H9 (cell line): ENCODE data around the gene CD47. TPM values are rescaled to one million over a fixed set of nuclear protein-coding genes. Genes with fewer than 3 reads are reported as not detected.

Source experiments
- DNase-seq: peaks from one replicate; pipeline ENCODE4 v3.0.0-alpha.2; 2017
- H2AFZ ChIP-seq: one replicate; pipeline ENCODE4 v1.6.1; 2013; ENCODE audit warnings: mild to moderate bottlenecking, low read length, control low read depth, moderate library complexity
- H2AK5ac ChIP-seq: 2 replicates; pipeline ENCODE4 v1.6.1; 2013; ENCODE audit warnings: low read length, control low read depth, mixed read lengths; ENCODE audit not compliant: insufficient read length
- H2BK120ac ChIP-seq: one replicate; pipeline ENCODE4 v1.6.1; 2013; ENCODE audit warnings: low read depth, mild to moderate bottlenecking, low read length, control low read depth, inconsistent platforms; ENCODE audit not compliant: poor library complexity, severe bottlenecking
- H2BK12ac ChIP-seq: 2 replicates; pipeline ENCODE4 v1.6.1; 2013; ENCODE audit warnings: low read length, control low read depth, mixed read lengths, low read depth; ENCODE audit not compliant: insufficient read length
- H2BK15ac ChIP-seq: 2 replicates; pipeline ENCODE4 v1.6.1; 2013; ENCODE audit warnings: low read depth, low read length, control low read depth
- H2BK20ac ChIP-seq: one replicate; pipeline ENCODE4 v1.6.1; 2013; ENCODE audit warnings: low read depth, mild to moderate bottlenecking, low read length, control low read depth, inconsistent platforms; ENCODE audit not compliant: poor library complexity, severe bottlenecking
- H2BK5ac ChIP-seq: 2 replicates; pipeline ENCODE4 v1.6.1; 2013; ENCODE audit warnings: low read length, control low read depth, mixed read lengths; ENCODE audit not compliant: insufficient read length
- H3K14ac ChIP-seq: 2 replicates; pipeline ENCODE4 v1.6.1; 2013; ENCODE audit warnings: low read length, control low read depth; ENCODE audit not compliant: insufficient read depth
- H3K18ac ChIP-seq: 2 replicates; pipeline ENCODE4 v1.6.1; 2013; ENCODE audit warnings: low read depth, mild to moderate bottlenecking, mixed read lengths, low read length, control low read depth; ENCODE audit not compliant: insufficient read length
- H3K23ac ChIP-seq: 2 replicates; pipeline ENCODE4 v1.6.1; 2013; ENCODE audit warnings: low read length, control low read depth, mixed read lengths, low read depth; ENCODE audit not compliant: insufficient read length
- H3K23me2 ChIP-seq: 2 replicates; pipeline ENCODE4 v1.6.1; 2013; ENCODE audit warnings: low read depth, mild to moderate bottlenecking, mixed read lengths, low read length, control low read depth; ENCODE audit not compliant: insufficient read length, poor library complexity, severe bottlenecking
- H3K27ac ChIP-seq: 2 replicates; pipeline ENCODE4 v1.5.1; 2013; ENCODE audit warnings: low read length, control low read depth, mixed read lengths, low read depth; ENCODE audit not compliant: insufficient read length
- H3K27me3 ChIP-seq: 2 replicates; pipeline ENCODE4 v1.6.1; 2013; ENCODE audit warnings: low read length, control low read depth, inconsistent platforms; ENCODE audit not compliant: insufficient read depth
- H3K4ac ChIP-seq: 2 replicates; pipeline ENCODE4 v1.6.1; 2013; ENCODE audit warnings: low read depth, mild to moderate bottlenecking, control low read depth, inconsistent platforms, low read length, moderate library complexity
- H3K4me1 ChIP-seq: 2 replicates; pipeline ENCODE4 v1.6.1; 2013; ENCODE audit warnings: low read length, control low read depth, inconsistent platforms; ENCODE audit not compliant: insufficient read depth
- H3K4me2 ChIP-seq: 2 replicates; pipeline ENCODE4 v1.6.1; 2013; ENCODE audit warnings: low read length, control low read depth, mixed read lengths; ENCODE audit not compliant: insufficient read length, insufficient read depth
- H3K56ac ChIP-seq: 2 replicates; pipeline ENCODE4 v1.6.1; 2013; ENCODE audit warnings: low read depth, mild to moderate bottlenecking, mixed read lengths, low read length, control low read depth; ENCODE audit not compliant: insufficient read length
- H3K79me1 ChIP-seq: 2 replicates; pipeline ENCODE4 v1.6.1; 2013; ENCODE audit warnings: low read depth, mild to moderate bottlenecking, moderate library complexity, low read length, control low read depth, inconsistent platforms; ENCODE audit not compliant: insufficient read depth, poor library complexity, severe bottlenecking
- H3K79me2 ChIP-seq: 2 replicates; pipeline ENCODE4 v1.6.1; 2013; ENCODE audit warnings: low read length, control low read depth, inconsistent platforms; ENCODE audit not compliant: insufficient read depth
- H3K9ac ChIP-seq: 2 replicates; pipeline ENCODE4 v1.6.1; 2013; ENCODE audit warnings: low read length, control low read depth, mixed read lengths; ENCODE audit not compliant: insufficient read length; ENCODE audit errors: extremely low read depth
- H3K9me3 ChIP-seq: one replicate; pipeline ENCODE4 v1.6.1; 2013; ENCODE audit warnings: low read depth, low read length, inconsistent platforms; ENCODE audit not compliant: control insufficient read depth
- H3T11ph ChIP-seq: one replicate; pipeline ENCODE4 v1.6.1; 2013; ENCODE audit warnings: mild to moderate bottlenecking, low read length, control low read depth, inconsistent platforms
- H4K20me1 ChIP-seq: one replicate; pipeline ENCODE4 v1.6.1; 2013; ENCODE audit not compliant: control insufficient read depth, insufficient read length, insufficient read depth
- H4K5ac ChIP-seq: 2 replicates; pipeline ENCODE4 v1.6.1; 2013; ENCODE audit warnings: low read depth, mild to moderate bottlenecking, mixed read lengths, low read length, control low read depth; ENCODE audit not compliant: insufficient read length
- H4K8ac ChIP-seq: replicated peaks from 2 replicates; pipeline ENCODE4 v1.6.1; 2013; ENCODE audit warnings: low read length, control low read depth, mixed read lengths, low read depth; ENCODE audit not compliant: insufficient read length
- H4K91ac ChIP-seq: 2 replicates; pipeline ENCODE4 v1.6.1; 2013; ENCODE audit warnings: low read depth, mild to moderate bottlenecking, moderate library complexity, mixed read lengths, low read length, control low read depth; ENCODE audit not compliant: insufficient read length
- H3K27ac Mint-ChIP-seq, 3 experiments: 2 replicates in 2 of 3; 3 replicates in 1 of 3; pipeline ENCODE4 v1.8.0; 2020 to 2021; ENCODE audit warnings: mixed read lengths in 3 of 3, mild to moderate bottlenecking in 1 of 3, moderate library complexity in 1 of 3
- H3K27me3 Mint-ChIP-seq: 2 replicates; pipeline ENCODE4 v1.8.0; 2021; ENCODE audit warnings: low read depth, mild to moderate bottlenecking, moderate library complexity, mixed read lengths
- H3K36me3 Mint-ChIP-seq, 3 experiments: 2 replicates in 2 of 3; 3 replicates in 1 of 3; pipeline ENCODE4 v1.8.0; 2020 to 2021; ENCODE audit warnings: low read depth in 3 of 3, mixed read lengths in 3 of 3; ENCODE audit not compliant: insufficient read depth in 1 of 3
- H3K4me1 Mint-ChIP-seq, 2 experiments: 2 replicates each; pipeline ENCODE4 v1.8.0; 2020; ENCODE audit warnings: mixed read lengths in 2 of 2
- H3K4me3 Mint-ChIP-seq, 2 experiments: 2 replicates in 1 of 2; 3 replicates in 1 of 2; pipeline ENCODE4 v1.8.0; 2020 to 2021; ENCODE audit warnings: mild to moderate bottlenecking in 2 of 2, mixed read lengths in 2 of 2, moderate library complexity in 1 of 2
- H3K9me3 Mint-ChIP-seq, 2 experiments: 2 replicates in 1 of 2; 3 replicates in 1 of 2; pipeline ENCODE4 v1.8.0; 2020; ENCODE audit warnings: mild to moderate bottlenecking in 2 of 2, mixed read lengths in 2 of 2, moderate library complexity in 1 of 2
- CTCF ChIP-seq: fragments of 200-600 bp; sonication (generic); conservative IDR thresholded peaks from 3 replicates; pipeline ENCODE4 v1.8.0; 2021; ENCODE audit warnings: antibody characterized with exemption, mild to moderate bottlenecking
- WGBS: extraction: QIAGEN DNeasy Blood & Tissue Kit; methylation state at CpG from one replicate; pipeline ENCODE4 v1.1.7; 2013; ENCODE audit warnings: missing lambda C conversion rate, low lambda C conversion rate, mixed read lengths; ENCODE audit not compliant: insufficient read length; ENCODE audit errors: extremely low coverage; 5-methylcytosine and 5-hydroxymethylcytosine counted together
- total RNA-seq: library from RNA; stranded (reverse); gene quantifications from 2 replicates; pipeline ENCODE4 v1.2.1, GENCODE V29; 2021

CD47 gene
- total RNA-seq, 1 experiment from 2014 or later: 15.4 TPM

DNA sequence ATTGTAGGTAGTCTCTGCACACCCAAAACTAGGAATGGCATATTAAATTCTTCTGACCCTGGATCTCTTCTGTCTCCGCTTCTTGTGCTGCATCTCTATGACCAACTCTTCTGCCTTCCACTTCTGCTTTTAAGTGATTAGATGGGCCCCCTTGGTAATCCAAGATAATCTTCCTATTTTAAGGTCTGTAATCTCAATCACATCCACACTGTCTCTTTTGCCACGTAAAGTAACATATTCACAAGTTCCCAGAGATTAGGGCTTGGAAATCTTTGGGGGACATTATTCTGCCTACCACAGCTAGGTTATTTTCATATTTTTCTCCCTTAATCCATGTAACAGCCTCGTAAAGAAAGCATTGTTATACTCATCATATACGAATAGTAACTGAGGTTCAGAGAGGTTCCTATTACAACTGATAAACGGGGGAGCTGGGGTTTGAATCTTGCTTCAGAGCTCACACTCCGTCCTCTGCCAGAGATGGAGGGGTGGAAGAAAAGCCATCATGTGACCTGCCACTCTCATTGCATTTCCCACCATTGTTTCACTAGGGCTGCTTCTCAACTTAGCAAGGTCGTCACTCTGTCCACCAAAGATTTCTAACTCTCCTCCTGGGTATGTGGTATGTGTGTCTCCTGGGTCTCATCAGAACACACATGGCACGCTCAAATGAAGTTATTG, 6.6 kb upstream of the CD47 start:
- Histone ChIP-seq H3K9ac (no peak overlapping the region), H3K4me2 (no peak overlapping the region), H3K18ac (no peak overlapping the region), H3K9me3 (no peaks in the 10 kb centered on the region), H3K79me2 (no peaks in the 10 kb centered on the region), H4K20me1 (no peaks in the 10 kb centered on the region), H2BK120ac (no peak overlapping the region), H2BK15ac (no peak overlapping the region), H3K14ac (no peak overlapping the region), H3K4me1 (no peaks in the 10 kb centered on the region), H2BK12ac (no peak overlapping the region), H3K23ac (no peak overlapping the region), H3T11ph (no peak overlapping the region), H3K27ac (no peak overlapping the region), H3K23me2 (no peaks in the 10 kb centered on the region), H3K56ac (no peak overlapping the region), H4K5ac (no peak overlapping the region), H2BK20ac (no peak overlapping the region), H4K8ac (no peak overlapping the region), H2AFZ (no peak overlapping the region), H3K27me3 (no peaks in the 10 kb centered on the region), H3K79me1 (no peaks in the 10 kb centered on the region), H3K4ac (no peak overlapping the region), H2BK5ac (no peak overlapping the region), H2AK5ac (no peak overlapping the region), H4K91ac (no peak overlapping the region)
- TF ChIP-seq CTCF: no peak
- no CpG with 5 or more reads among the region's 8 CpGs for WGBS
- H3K4me1 Mint-ChIP-seq: peaks cover 0 to 7% of the 10 kb centered on the region in 2 experiments; a peak in 2 of 4 replicates
- H3K4me3 Mint-ChIP-seq: no peak overlapping the region
- no peak for DNase-seq
- H3K36me3 Mint-ChIP-seq: no peaks in the 10 kb centered on the region
- H3K9me3 Mint-ChIP-seq: no peaks in the 10 kb centered on the region
- H3K27me3 Mint-ChIP-seq: peaks cover 17% of the 10 kb centered on the region
- H3K27ac Mint-ChIP-seq: no peak overlapping the region
